CD4-positive, alpha-beta memory T cell (primary cell): ENCODE data around the gene MRLN. TPM values are rescaled to one million over a fixed set of nuclear protein-coding genes. Genes with fewer than 3 reads are reported as not detected.

Experiments used
- CTCF ChIA-PET: fragments of 350-600 bp; sonication (Branson Sonifier 250); formaldehyde crosslinking; loops from one replicate; lab custom pipeline; 2021; ENCODE audit warnings: inconsistent platforms; ENCODE audit not compliant: partially characterized antibody; lab: Charles Lee
- POLR2A ChIA-PET: fragments of 350-600 bp; sonication (Branson Sonifier 250); formaldehyde crosslinking; loops from one replicate; lab custom pipeline; 2021; ENCODE audit not compliant: partially characterized antibody; lab: Charles Lee
- DNase-seq, 5 donors: peaks; one replicate each; pipeline versions ENCODE4 v3.0.0 to v3.0.0-alpha.2; 2020 to 2022; ENCODE audit warnings: mixed read lengths in 1 of 5
- H3K27ac ChIP-seq: one replicate; pipeline ENCODE4 v1.7.0; 2013; ENCODE audit warnings: low read depth, low read length
- H3K27me3 ChIP-seq: 2 replicates; pipeline ENCODE4 v1.7.0; 2013; ENCODE audit warnings: mild to moderate bottlenecking, low read length, moderate library complexity; ENCODE audit not compliant: insufficient read depth
- H3K36me3 ChIP-seq: 2 replicates; pipeline ENCODE4 v1.7.0; 2013; ENCODE audit warnings: mild to moderate bottlenecking, low read length, moderate library complexity; ENCODE audit not compliant: insufficient read depth
- H3K4me1 ChIP-seq: 2 replicates; pipeline ENCODE4 v1.7.0; 2013; ENCODE audit warnings: mild to moderate bottlenecking, low read length, moderate library complexity; ENCODE audit not compliant: insufficient read depth
- H3K4me3 ChIP-seq, 2 donors: one replicate each; pipeline ENCODE4 v1.7.0; 2013; ENCODE audit warnings: low read length in 2 of 2, mild to moderate bottlenecking in 1 of 2
- H3K9me3 ChIP-seq, 2 donors: one replicate each; pipeline ENCODE4 v1.7.0; 2013; ENCODE audit warnings: low read length in 2 of 2, control low read depth in 1 of 2; ENCODE audit not compliant: control insufficient read depth in 1 of 2
- H3K27ac Mint-ChIP-seq, 7 donors: one replicate each; pipeline ENCODE4 v1.8.0; 2020 to 2021; ENCODE audit warnings: mixed read lengths in 7 of 7, mild to moderate bottlenecking in 6 of 7, inconsistent platforms in 3 of 7, moderate library complexity in 3 of 7
- H3K27me3 Mint-ChIP-seq, 2 donors: one replicate each; pipeline ENCODE4 v1.8.0; 2020 to 2021; ENCODE audit warnings: mixed read lengths in 2 of 2
- H3K36me3 Mint-ChIP-seq, 2 donors: one replicate each; pipeline ENCODE4 v1.8.0; 2020 to 2021; ENCODE audit warnings: mixed read lengths in 2 of 2, inconsistent platforms in 1 of 2, mild to moderate bottlenecking in 1 of 2
- H3K4me1 Mint-ChIP-seq, 4 donors: one replicate each; pipeline ENCODE4 v1.8.0; 2020 to 2021; ENCODE audit warnings: mixed read lengths in 4 of 4, mild to moderate bottlenecking in 1 of 4
- H3K4me3 Mint-ChIP-seq, 8 donors: one replicate each; pipeline ENCODE4 v1.8.0; 2020 to 2021; ENCODE audit warnings: mixed read lengths in 8 of 8, mild to moderate bottlenecking in 7 of 8, moderate library complexity in 6 of 8, inconsistent platforms in 3 of 8
- H3K9me3 Mint-ChIP-seq, 8 donors: one replicate each; pipeline ENCODE4 v1.8.0; 2020 to 2021; ENCODE audit warnings: mixed read lengths in 8 of 8, mild to moderate bottlenecking in 5 of 8, inconsistent platforms in 3 of 8, moderate library complexity in 1 of 8
- intact Hi-C: fragments of 100-400 bp; cut with micrococcal nuclease; formaldehyde crosslinking; loops from one replicate; pipeline ENCODE4 v1.15.1; 2023
- polyA plus RNA-seq, 2 donors: library from polyadenylated mRNA; unstranded; fragments of 300-500 nt; fragmentation: Illumina TruSeq; gene quantifications; one replicate each; pipeline ENCODE4 v1.2.3, GENCODE V29; 2021
- total RNA-seq, 2 experiments: library from RNA; stranded (reverse); gene quantifications; one replicate each; pipeline ENCODE4 v1.2.3, GENCODE V29; 2021

MRLN gene
- total and polyA plus RNA-seq, 4 experiments from 2014 or later = not detected

DNA sequence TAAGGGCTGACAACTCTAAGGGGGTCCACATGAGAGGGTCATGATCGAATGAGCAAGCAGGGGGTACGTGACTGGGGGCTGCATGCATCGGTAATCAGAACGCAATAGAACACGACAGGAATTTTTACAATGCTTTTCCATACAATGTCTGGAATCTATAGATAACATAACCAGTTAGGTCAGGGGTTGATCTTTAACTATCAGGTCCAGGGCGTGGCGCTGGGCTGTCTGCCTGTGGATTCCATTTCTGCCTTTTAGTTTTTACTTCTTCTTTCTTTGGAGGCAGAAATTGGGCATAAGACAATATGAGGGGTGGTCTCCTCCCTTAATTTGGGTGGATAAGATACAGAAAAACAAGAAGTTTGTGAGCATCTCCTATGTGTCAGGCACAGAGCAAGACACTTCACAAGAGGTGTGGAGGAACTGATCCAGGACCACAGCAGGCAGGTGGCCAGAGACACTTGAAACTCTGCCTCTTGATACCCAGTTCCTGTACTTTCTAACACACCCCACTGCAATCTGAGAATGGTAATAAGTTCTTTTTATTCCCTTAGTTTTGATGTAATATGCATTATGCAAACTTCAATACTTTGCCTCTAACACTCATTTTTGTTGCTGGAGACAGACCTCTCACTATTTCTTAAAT, 18.0 kb upstream of the MRLN start:
- H3K27me3 Mint-ChIP-seq = no peaks in the 10 kb centered on the region
- H3K4me1 Mint-ChIP-seq = no peaks in the 10 kb centered on the region
- DNase-seq = no peak
- H3K4me3 ChIP-seq = no peak overlapping the region
- CTCF ChIA-PET = no interaction called here
- H3K27me3 ChIP-seq = no peaks in the 10 kb centered on the region
- POLR2A ChIA-PET = no interaction called here
- H3K36me3 Mint-ChIP-seq = peaks cover 0 to under 1% of the 10 kb centered on the region in 2 donors
- intact Hi-C loops = no loop called here
- H3K36me3 ChIP-seq = no peaks in the 10 kb centered on the region
- H3K4me1 ChIP-seq = no peaks in the 10 kb centered on the region
- H3K27ac Mint-ChIP-seq = no peak overlapping the region
- H3K27ac ChIP-seq = no peak overlapping the region
- H3K9me3 Mint-ChIP-seq = peaks cover 0 to 2% (median 0%) of the 10 kb centered on the region in 8 donors
- no peaks in the 10 kb centered on the region for H3K9me3 ChIP-seq
- H3K4me3 Mint-ChIP-seq = no peak overlapping the region

DNA sequence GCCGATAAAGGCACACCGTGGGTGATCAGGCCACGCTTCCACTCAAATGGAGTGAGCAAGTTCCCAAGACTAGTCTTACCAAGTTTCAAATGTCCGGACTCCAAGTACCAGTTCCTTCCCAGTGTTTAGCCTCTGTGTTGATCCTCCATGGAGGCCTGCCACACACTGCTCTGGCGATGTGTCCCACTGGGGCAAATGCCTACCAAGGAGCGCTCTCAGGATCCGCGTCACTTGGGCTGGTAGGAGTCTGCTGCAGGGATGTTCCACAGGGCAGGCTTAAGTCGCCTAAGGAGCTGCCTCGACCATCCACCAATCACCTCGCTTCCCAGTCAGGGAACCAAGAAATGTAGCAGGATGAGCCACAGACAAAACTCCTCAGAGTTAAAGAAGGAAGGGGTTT, 17.4 kb upstream of the MRLN start:
- Mint-ChIP-seq H3K36me3 (no peaks in the 10 kb centered on the region), H3K4me3 (no peak overlapping the region), H3K27ac (no peak overlapping the region), H3K9me3 (peaks cover 0 to 2% (median 0%) of the 10 kb centered on the region in 8 donors), H3K4me1 (no peaks in the 10 kb centered on the region), H3K27me3 (no peaks in the 10 kb centered on the region)
- ChIA-PET CTCF (no interaction called here), POLR2A (no interaction called here)
- Histone ChIP-seq H3K27me3 (no peaks in the 10 kb centered on the region), H3K4me1 (no peaks in the 10 kb centered on the region), H3K9me3 (no peaks in the 10 kb centered on the region), H3K36me3 (no peaks in the 10 kb centered on the region), H3K4me3 (no peak overlapping the region), H3K27ac (no peak overlapping the region)
- intact Hi-C loops = no loop called here
- DNase-seq = no peak

- H3K27me3 ChIP-seq = no peaks in the 10 kb centered on the region
- no peak overlapping the region for H3K4me3 ChIP-seq
- peaks cover 0 to 4% of the 10 kb centered on the region in 2 donors for H3K36me3 Mint-ChIP-seq
- H3K9me3 Mint-ChIP-seq = peaks cover 0 to 13% (median 5%) of the 10 kb centered on the region in 8 donors
- no peaks in the 10 kb centered on the region for H3K4me1 Mint-ChIP-seq
- no peaks in the 10 kb centered on the region for H3K36me3 ChIP-seq
- H3K27ac ChIP-seq = no peak overlapping the region
- H3K4me1 ChIP-seq = no peaks in the 10 kb centered on the region
- no peak overlapping the region for H3K27ac Mint-ChIP-seq
- no peak overlapping the region for H3K4me3 Mint-ChIP-seq
- H3K9me3 ChIP-seq = no peaks in the 10 kb centered on the region
- H3K27me3 Mint-ChIP-seq = peaks cover 5 to 7% of the 10 kb centered on the region in 2 donors
- DNase-seq = no peak
- POLR2A ChIA-PET = no interaction called here
- intact Hi-C loops = no loop called here
- CTCF ChIA-PET = no interaction called here
Observed at GRCh38 chr10:59762505-59762904, 9.2 kb upstream of the MRLN start.

DNA sequence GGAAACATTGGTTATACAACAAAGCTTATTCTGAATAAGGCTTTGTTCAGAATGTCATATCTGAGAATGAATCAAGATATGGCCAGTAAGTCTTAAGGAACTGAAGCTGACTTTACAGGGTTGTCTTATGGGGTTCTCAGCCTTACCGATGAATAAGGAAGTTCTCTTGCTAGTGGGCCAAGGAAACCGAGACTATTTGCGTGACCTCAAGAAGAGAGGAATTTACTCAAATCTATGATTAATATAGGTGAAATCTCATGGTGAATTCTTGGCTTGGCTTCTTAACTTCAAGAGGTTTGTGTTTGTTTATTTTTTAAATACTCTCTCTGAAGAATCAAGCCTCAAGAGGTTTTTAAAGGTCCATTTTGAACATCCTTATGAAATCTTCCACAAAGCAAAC, 4.7 kb upstream of the MRLN start:
- Histone ChIP-seq H3K9me3 (no peaks in the 10 kb centered on the region), H3K4me3 (no peak overlapping the region), H3K4me1 (no peaks in the 10 kb centered on the region), H3K27me3 (no peaks in the 10 kb centered on the region), H3K27ac (no peak overlapping the region), H3K36me3 (no peaks in the 10 kb centered on the region)
- H3K27me3 Mint-ChIP-seq = peaks cover 6 to 9% of the 10 kb centered on the region in 2 donors
- H3K36me3 Mint-ChIP-seq = peaks cover 0 to 4% of the 10 kb centered on the region in 2 donors
- no peak for DNase-seq
- H3K27ac Mint-ChIP-seq = no peak overlapping the region
- H3K4me1 Mint-ChIP-seq = no peaks in the 10 kb centered on the region
- peaks cover 0 to 13% (median 5%) of the 10 kb centered on the region in 8 donors for H3K9me3 Mint-ChIP-seq
- POLR2A ChIA-PET = no interaction called here
- intact Hi-C loops = no loop called here
- CTCF ChIA-PET = no interaction called here
- H3K4me3 Mint-ChIP-seq = no peak overlapping the region

DNA sequence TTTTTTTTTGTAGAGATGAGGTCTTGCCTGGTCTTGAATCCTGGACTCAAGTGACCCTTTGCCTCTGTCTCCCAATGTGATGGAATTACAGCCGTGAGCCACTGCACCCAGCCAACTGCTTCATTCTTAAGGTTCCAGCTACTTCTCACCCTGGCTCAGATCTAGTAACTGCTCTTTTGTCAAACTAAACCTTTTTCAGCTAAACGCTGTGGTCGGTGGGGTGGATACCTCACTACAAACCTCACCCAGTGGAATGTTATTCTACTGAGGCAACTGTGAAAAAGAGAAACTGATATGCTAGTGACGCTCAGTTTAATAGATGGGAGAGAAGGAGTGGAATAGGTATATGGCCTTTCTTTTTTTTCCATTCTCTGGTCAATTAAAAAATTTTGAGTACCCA, 1.7 kb upstream of the MRLN start:
- Histone ChIP-seq H3K27ac (no peak overlapping the region), H3K36me3 (no peaks in the 10 kb centered on the region), H3K4me3 (no peak overlapping the region), H3K27me3 (no peaks in the 10 kb centered on the region), H3K4me1 (no peaks in the 10 kb centered on the region), H3K9me3 (no peaks in the 10 kb centered on the region)
- CTCF ChIA-PET = no interaction called here
- peaks cover 0 to 2% (median 0%) of the 10 kb centered on the region in 8 donors for H3K9me3 Mint-ChIP-seq
- POLR2A ChIA-PET = no interaction called here
- H3K27ac Mint-ChIP-seq = no peak overlapping the region
- intact Hi-C loops = no loop called here
- no peaks in the 10 kb centered on the region for H3K36me3 Mint-ChIP-seq
- no peak for DNase-seq
- no peaks in the 10 kb centered on the region for H3K4me1 Mint-ChIP-seq
- H3K27me3 Mint-ChIP-seq = peaks cover 4 to 6% of the 10 kb centered on the region in 2 donors
- H3K4me3 Mint-ChIP-seq = no peak overlapping the region

- Histone ChIP-seq H3K9me3 (no peaks in the 10 kb centered on the region), H3K27ac (no peak overlapping the region), H3K4me3 (no peak overlapping the region), H3K36me3 (no peaks in the 10 kb centered on the region), H3K4me1 (no peaks in the 10 kb centered on the region), H3K27me3 (no peaks in the 10 kb centered on the region)
- Mint-ChIP-seq H3K9me3 (no peaks in the 10 kb centered on the region), H3K36me3 (no peaks in the 10 kb centered on the region), H3K27me3 (peaks cover 5 to 9% of the 10 kb centered on the region in 2 donors), H3K4me3 (no peak overlapping the region), H3K4me1 (no peaks in the 10 kb centered on the region), H3K27ac (no peak overlapping the region)
- intact Hi-C loops = no loop called here
- CTCF ChIA-PET = no interaction called here
- POLR2A ChIA-PET = no interaction called here
- no peak for DNase-seq
Observed at GRCh38 chr10:59752278-59752940, 846 bp downstream of the MRLN start.

DNA sequence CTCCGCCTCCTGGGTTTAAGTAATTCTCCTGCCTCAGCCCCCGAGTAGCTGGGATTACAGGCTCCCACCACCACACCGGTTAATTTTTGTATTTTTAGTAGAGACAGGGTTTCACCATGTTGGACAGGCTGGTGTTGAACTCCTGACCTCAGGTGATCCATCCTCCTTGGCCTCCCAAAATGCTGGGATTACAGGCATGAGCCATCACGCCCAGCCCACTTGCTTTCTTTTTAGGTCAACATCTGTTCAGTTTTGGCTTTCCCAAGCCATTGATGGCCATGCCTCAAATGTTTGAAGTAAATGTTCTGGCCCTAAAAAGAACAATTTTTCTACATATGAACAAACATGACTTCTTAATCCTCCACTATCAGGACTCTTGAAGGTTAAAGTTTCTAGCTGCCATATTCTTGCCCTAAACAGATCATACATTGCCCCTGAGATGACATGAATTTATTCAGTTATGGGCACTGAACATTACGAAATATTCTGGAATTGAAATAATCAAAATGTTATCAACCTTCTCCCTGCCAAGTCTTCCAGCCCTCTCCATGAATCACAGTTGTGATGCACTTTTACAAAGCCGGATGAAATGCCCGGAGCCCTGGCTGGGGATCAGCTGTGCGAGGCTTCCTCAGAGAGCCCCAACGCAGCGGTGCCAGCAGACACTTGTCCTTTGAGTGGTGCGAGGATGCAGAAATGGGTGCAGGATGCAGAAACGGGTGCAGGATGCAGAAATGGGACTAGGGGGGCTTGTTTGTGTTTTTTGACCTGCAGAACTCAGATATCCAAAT, 2.9 kb downstream of the MRLN start:
- Mint-ChIP-seq H3K4me1 (no peaks in the 10 kb centered on the region), H3K36me3 (no peaks in the 10 kb centered on the region), H3K4me3 (peak overlapping the region in 1 of 8 donors; percentile 25), H3K27ac (no peak overlapping the region), H3K27me3 (peaks cover 5 to 9% of the 10 kb centered on the region in 2 donors), H3K9me3 (no peaks in the 10 kb centered on the region)
- no peak for DNase-seq
- no peak overlapping the region for H3K27ac ChIP-seq
- H3K9me3 ChIP-seq = no peaks in the 10 kb centered on the region
- no peaks in the 10 kb centered on the region for H3K4me1 ChIP-seq
- intact Hi-C loops = no loop called here
- ChIA-PET POLR2A (no interaction called here), CTCF (no interaction called here)
- H3K36me3 ChIP-seq = no peaks in the 10 kb centered on the region
- no peaks in the 10 kb centered on the region for H3K27me3 ChIP-seq
- H3K4me3 ChIP-seq = no peak overlapping the region
